Measurements from ENCODE around the gene DEDD2.

DEDD2 gene

GRCh38 chr19:42202290-42202880, 15.1 kb downstream of the DEDD2 start:
- no peak for TF ChIP-seq ZNF274 (IDR thresholded peaks at IDR 0.05; ENCODE audit: low read depth, low read length)
- no peak overlapping the region; the same call in 1 of the 2 replicates for H3K4me3 ChIP-seq (ENCODE audit: low read length)

DNA sequence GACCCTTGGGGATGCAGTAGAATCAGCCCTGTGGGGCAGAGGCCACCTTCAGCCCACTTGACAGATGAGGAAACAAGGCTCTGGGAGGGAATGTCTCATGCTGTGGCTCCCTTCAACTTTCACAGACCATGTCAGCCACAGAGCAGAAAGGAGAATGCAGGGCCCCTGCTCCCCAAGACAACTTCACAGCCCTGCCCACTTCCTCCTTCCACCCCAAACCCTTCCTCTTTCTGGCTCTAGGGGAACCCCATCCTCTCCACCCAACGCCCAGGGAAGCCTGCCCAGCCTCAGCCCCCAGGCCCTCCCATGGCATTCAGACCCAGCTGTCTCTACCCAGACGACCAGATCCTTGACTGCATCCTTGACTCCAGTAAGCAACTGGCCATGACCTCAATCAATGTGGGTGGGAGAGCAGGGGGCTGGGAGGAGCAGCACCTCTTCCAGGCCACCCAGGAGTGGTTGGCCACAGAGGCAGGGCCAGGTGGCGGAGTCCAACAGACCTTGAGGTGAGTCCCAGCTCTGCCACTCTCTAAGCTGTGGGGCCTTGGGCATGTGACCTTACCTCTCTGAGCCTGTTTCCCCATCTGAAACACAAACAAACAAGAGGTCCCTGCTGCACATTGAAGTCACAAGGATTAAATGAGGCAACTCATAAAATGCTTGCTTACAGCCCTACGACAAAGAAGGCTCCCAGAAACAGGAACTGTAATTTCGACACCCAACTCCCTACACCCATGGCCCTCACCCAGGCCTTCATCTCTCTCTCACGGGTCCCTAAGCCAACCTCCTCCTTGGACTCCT, 15.8 kb downstream of the DEDD2 start:
- TF ChIP-seq ZNF274 (IDR thresholded peaks at IDR 0.05; ENCODE audit: low read depth, low read length): no peak
- H3K4me3 ChIP-seq (ENCODE audit: low read length): no peak overlapping the region; the same call in 1 of the 2 replicates

DNA sequence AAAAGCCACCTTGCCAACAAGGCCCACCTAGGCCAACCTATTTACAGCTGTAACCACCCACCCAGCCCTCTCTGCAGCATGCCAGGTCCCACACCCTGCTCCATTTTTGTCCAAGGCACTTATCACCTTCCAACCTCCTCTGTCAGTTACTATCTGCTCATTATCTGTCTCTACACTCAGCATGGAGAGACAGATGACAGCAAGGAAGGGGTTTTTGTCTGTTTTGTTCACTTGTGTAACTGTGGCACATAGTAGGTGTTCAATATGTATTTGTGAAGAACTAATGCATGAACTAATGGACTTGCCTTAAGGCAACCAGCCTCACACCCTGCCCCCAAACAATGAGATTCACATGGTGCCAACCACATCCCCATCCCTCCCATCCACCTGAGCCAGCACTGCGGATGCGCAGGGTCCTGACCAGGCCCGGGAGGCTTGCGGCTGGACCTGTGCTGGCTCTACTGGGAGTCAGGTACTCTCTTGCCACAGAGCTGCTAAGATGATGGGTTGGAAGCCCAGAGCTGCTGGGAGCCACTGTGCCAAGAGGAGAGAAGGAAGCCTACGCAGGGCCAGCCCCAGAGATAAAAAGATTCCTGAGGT, 17.3 kb downstream of the DEDD2 start:
- TF ChIP-seq ZNF274 (IDR thresholded peaks at IDR 0.05; ENCODE audit: low read depth, low read length): no peak

DNA sequence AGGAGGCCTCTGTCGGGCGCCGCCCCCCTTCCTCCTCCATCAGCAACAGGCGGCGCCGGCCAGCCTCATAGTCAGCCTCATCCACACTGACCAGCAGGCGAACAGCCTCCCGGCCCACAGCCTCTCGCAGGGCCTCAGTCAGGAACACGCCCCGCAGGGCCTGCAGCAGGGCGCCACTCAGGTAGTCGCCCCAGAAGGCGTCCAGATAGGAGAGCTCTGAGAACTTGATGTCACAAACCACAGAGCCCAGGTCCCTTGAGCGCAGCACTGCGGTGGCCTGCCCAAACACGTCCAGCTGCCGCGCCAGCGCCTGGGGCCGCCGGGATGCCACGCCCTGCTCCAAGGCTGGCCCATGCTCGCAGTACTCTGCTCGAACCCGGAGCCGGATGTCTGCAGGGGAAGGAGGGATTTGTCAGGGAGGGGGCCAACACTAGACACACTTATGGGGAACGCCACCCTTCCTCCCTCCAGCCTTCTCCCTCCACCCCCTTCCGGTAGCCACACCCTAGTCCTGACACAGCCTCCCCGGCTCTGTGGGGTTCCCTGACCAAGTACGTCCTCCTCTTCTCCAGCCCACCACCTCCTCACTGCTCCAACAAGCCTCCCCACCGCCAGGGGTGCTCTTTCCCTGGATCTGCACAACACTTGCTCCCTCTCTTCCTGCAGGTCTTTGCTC, 17.9 kb downstream of the DEDD2 start:
- no peak for TF ChIP-seq ZNF274 (IDR thresholded peaks at IDR 0.05; ENCODE audit: low read depth, low read length)
- H3K4me3 ChIP-seq (ENCODE audit: low read length): peak overlapping the region; percentile 21; the same call in 1 of the 2 replicates

More for the DNA sequence above, 17.3 kb downstream of the DEDD2 start:
- H3K4me3 ChIP-seq (ENCODE audit: low read length): no peak overlapping the region; the same call in 1 of the 2 replicates

DNA sequence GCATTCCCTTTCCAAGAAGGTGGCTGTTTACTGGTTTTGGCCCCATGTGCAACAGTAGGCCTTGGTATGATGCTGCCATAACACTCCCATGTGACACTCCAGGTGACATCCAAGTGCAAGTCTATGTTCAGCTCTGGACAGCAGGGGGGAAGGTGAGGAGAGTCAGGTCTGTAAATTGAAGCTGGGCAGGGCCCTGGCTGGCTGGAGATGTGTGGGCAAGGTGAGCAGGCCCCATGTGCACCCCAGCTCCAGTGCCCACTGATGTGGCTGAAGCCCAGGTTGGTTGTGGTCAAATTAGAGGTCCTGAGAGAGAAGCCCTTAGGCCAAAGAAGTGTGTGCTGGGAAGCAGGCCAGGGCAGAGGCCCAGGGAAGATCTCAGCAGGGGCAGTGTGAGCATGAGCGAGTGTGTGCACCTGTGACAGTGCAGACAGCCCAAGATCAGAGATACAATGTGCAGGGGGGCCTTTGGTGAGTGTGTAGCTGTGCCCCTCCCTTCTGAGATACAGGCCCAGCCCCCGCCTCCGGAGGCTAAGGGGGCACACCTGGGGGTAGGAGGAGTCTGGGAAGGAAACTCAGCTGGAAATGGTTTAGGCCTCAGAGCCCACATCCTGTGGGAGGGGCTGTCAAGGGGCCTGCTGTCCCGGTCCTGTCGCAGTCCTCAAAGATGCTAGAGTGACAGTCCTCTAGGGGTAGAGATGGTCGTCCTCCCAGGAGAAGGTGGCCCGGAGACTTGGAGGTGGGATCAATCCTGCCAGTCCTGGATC, 18.6 kb downstream of the DEDD2 start:
- peak overlapping the region; percentile 21; the same call in 1 of the 2 replicates for H3K4me3 ChIP-seq (ENCODE audit: low read length)
- TF ChIP-seq ZNF274 (IDR thresholded peaks at IDR 0.05; ENCODE audit: low read depth, low read length): no peak

- no peak overlapping the region for H3K4me3 ChIP-seq (ENCODE audit: low read length)
- TF ChIP-seq ZNF274 (IDR thresholded peaks at IDR 0.05; ENCODE audit: low read depth, low read length): no peak
Observed at GRCh38 chr19:42197375-42197817, 20.1 kb downstream of the DEDD2 start.

- TF ChIP-seq ZNF274 (IDR thresholded peaks at IDR 0.05; ENCODE audit: low read depth, low read length): no peak
- no peak overlapping the region for H3K4me3 ChIP-seq (ENCODE audit: low read length)
Observed at GRCh38 chr19:42196011-42197001, 21.2 kb downstream of the DEDD2 start.

- no peak for TF ChIP-seq ZNF274 (IDR thresholded peaks at IDR 0.05; ENCODE audit: low read depth, low read length)
Observed at GRCh38 chr19:42193706-42194105, 23.8 kb downstream of the DEDD2 start.

GRCh38 chr19:42193294-42193693, 24.2 kb downstream of the DEDD2 start:
- no peak for TF ChIP-seq ZNF274 (IDR thresholded peaks at IDR 0.05; ENCODE audit: low read depth, low read length)
- H3K4me3 ChIP-seq (ENCODE audit: low read length): no peak overlapping the region

More at GRCh38 chr19:42193706-42194105, 23.8 kb downstream of the DEDD2 start:
- no peak overlapping the region for H3K4me3 ChIP-seq (ENCODE audit: low read length)

DNA sequence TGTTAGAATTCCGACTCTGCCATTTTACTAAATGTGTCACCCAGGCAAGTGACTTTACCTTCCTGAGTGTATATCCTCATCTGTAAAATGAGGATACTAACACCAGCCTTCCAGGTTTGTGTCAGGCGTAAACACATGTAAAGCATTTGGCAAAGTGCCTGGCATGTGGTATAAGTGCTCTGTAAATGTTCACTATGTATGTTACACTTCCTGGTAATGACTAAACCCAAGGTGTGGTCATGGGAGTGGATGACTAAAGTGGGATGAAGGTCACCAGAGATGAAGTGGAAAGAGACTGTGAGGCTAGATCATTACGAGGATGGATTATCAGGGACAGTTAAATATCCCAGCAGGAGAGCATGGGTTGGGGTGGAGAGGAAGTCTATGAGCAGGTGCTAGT, 25.6 kb downstream of the DEDD2 start:
- no peak overlapping the region for H3K4me3 ChIP-seq (ENCODE audit: low read length)
- TF ChIP-seq ZNF274 (IDR thresholded peaks at IDR 0.05; ENCODE audit: low read depth, low read length): no peak

DNA sequence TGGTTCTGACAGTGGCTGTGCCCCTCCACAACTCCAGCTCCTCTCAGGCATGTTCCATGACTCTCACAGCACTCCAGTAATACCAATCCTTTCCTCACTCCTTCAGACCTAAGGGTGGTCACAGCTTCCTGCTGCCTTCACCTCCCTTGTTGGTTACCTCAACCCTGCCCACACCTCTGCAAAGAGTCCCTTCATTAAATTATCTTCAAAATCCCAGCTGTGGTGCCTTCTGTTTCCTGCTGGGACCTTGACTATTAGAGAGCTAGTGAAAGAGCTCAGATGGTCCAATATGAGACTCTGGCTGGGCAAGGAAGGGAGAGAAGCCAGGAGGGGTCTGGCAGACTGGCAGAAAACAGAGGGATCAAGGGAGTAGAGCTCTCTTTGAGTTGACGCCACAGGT, 26.1 kb downstream of the DEDD2 start:
- no peak overlapping the region for H3K4me3 ChIP-seq (ENCODE audit: low read length)
- no peak for TF ChIP-seq ZNF274 (IDR thresholded peaks at IDR 0.05; ENCODE audit: low read depth, low read length)

DNA sequence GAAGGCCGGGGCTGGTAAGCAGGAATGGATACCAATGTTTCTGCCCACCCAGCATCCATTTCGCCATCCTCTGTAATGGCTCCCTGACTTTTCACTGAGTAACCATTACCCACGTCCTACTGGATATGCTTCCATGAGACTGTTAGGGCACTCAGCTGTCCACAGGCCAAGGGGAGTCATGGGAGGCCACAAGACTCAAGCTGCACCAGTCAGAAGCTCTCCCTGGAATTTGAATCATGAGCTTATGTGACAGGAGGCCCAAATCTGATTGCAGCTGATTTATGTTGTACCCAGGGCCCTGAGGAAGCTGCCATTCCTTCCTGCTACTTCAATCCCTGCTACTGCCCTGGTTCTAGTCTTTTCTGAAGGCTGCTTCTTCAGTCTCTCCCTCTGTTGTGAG, 28.3 kb downstream of the DEDD2 start:
- no peak for TF ChIP-seq ZNF274 (IDR thresholded peaks at IDR 0.05; ENCODE audit: low read depth, low read length)
- no peak overlapping the region for H3K4me3 ChIP-seq (ENCODE audit: low read length)
